ENCODE measurements around the gene ADGRG4.

GRCh38 chrX:136271300-136271699 lies 29.5 kb upstream of the ADGRG4 start:
- TF ChIP-seq, protein P1, sequence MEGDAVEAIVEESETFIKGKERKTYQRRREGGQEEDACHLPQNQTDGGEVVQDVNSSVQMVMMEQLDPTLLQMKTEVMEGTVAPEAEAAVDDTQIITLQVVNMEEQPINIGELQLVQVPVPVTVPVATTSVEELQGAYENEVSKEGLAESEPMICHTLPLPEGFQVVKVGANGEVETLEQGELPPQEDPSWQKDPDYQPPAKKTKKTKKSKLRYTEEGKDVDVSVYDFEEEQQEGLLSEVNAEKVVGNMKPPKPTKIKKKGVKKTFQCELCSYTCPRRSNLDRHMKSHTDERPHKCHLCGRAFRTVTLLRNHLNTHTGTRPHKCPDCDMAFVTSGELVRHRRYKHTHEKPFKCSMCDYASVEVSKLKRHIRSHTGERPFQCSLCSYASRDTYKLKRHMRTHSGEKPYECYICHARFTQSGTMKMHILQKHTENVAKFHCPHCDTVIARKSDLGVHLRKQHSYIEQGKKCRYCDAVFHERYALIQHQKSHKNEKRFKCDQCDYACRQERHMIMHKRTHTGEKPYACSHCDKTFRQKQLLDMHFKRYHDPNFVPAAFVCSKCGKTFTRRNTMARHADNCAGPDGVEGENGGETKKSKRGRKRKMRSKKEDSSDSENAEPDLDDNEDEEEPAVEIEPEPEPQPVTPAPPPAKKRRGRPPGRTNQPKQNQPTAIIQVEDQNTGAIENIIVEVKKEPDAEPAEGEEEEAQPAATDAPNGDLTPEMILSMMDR (tag by site-specific recombination; IDR thresholded peaks at IDR 0.05): no peak
- TF ChIP-seq ZSCAN30 (tag by site-specific recombination; IDR thresholded peaks at IDR 0.05) (no peak), ZNF157 (tag by site-specific recombination; IDR thresholded peaks at IDR 0.05) (no peak)
- TF ChIP-seq, protein P2, sequence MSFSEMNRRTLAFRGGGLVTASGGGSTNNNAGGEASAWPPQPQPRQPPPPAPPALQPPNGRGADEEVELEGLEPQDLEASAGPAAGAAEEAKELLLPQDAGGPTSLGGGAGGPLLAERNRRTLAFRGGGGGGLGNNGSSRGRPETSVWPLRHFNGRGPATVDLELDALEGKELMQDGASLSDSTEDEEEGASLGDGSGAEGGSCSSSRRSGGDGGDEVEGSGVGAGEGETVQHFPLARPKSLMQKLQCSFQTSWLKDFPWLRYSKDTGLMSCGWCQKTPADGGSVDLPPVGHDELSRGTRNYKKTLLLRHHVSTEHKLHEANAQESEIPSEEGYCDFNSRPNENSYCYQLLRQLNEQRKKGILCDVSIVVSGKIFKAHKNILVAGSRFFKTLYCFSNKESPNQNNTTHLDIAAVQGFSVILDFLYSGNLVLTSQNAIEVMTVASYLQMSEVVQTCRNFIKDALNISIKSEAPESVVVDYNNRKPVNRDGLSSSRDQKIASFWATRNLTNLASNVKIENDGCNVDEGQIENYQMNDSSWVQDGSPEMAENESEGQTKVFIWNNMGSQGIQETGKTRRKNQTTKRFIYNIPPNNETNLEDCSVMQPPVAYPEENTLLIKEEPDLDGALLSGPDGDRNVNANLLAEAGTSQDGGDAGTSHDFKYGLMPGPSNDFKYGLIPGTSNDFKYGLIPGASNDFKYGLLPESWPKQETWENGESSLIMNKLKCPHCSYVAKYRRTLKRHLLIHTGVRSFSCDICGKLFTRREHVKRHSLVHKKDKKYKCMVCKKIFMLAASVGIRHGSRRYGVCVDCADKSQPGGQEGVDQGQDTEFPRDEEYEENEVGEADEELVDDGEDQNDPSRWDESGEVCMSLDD (tag by site-specific recombination; IDR thresholded peaks at IDR 0.05): no peak
- TF ChIP-seq, protein P3, sequence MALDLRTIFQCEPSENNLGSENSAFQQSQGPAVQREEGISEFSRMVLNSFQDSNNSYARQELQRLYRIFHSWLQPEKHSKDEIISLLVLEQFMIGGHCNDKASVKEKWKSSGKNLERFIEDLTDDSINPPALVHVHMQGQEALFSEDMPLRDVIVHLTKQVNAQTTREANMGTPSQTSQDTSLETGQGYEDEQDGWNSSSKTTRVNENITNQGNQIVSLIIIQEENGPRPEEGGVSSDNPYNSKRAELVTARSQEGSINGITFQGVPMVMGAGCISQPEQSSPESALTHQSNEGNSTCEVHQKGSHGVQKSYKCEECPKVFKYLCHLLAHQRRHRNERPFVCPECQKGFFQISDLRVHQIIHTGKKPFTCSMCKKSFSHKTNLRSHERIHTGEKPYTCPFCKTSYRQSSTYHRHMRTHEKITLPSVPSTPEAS (tag by site-specific recombination; IDR thresholded peaks at IDR 0.05): no peak

Measured in HEK293 (cell line).